Calu3 (cell line): ENCODE measurements around the gene CDH4. TPM values are rescaled to one million over a fixed set of nuclear protein-coding genes. Genes with fewer than 3 reads are reported as not detected.

Source experiments
- BruUV-seq: library from RNA; stranded (reverse); fragments of 400-500 nt; replicated peaks from 2 replicates; lab custom pipeline; 2021; lab: Mats Ljungman, UMichigan
- CTCF ChIA-PET: fragments of 300-600 bp; sonication (Branson Sonifier 250); formaldehyde crosslinking; loops from one replicate; lab custom pipeline; 2022; ENCODE audit warnings: antibody characterized with exemption; lab: Charles Lee
- DNase-seq: peaks from one replicate; pipeline ENCODE4 v3.0.0; 2022
- H3K27ac Mint-ChIP-seq: one replicate; pipeline ENCODE4 v1.8.0; 2022; ENCODE audit warnings: mixed read lengths; ENCODE audit not compliant: unreplicated experiment
- H3K27me3 Mint-ChIP-seq: one replicate; pipeline ENCODE4 v1.8.0; 2022; ENCODE audit warnings: mixed read lengths; ENCODE audit not compliant: unreplicated experiment
- H3K36me3 Mint-ChIP-seq: one replicate; pipeline ENCODE4 v1.8.0; 2022; ENCODE audit warnings: mild to moderate bottlenecking, moderate library complexity, mixed read lengths; ENCODE audit not compliant: insufficient read depth, unreplicated experiment
- H3K4me1 Mint-ChIP-seq: one replicate; pipeline ENCODE4 v1.8.0; 2022; ENCODE audit warnings: mild to moderate bottlenecking, low read depth, mixed read lengths; ENCODE audit not compliant: unreplicated experiment
- H3K4me3 Mint-ChIP-seq: one replicate; pipeline ENCODE4 v1.8.0; 2022; ENCODE audit warnings: mild to moderate bottlenecking, low read depth, moderate library complexity, mixed read lengths; ENCODE audit not compliant: unreplicated experiment
- H3K9me3 Mint-ChIP-seq: one replicate; pipeline ENCODE4 v1.8.0; 2022; ENCODE audit warnings: low read depth, mixed read lengths; ENCODE audit not compliant: unreplicated experiment
- intact Hi-C: fragments of 100-400 bp; cut with micrococcal nuclease; formaldehyde crosslinking; loops from one replicate; pipeline ENCODE4 v1.10.0; 2022; ENCODE audit not compliant: unreplicated experiment
- total RNA-seq: library from RNA; stranded (reverse); gene quantifications from 2 replicates; pipeline ENCODE4 v1.2.3, GENCODE V29; 2022
- TF ChIP-seq, protein P1 (sequence below): fragments of 200-600 bp; IDR thresholded peaks from one replicate; pipeline ENCODE4 v1.8.0; 2022; ENCODE audit warnings: antibody characterized with exemption; ENCODE audit not compliant: unreplicated experiment

Gene CDH4
- total RNA-seq, 1 experiment from 2014 or later = not detected

DNA sequence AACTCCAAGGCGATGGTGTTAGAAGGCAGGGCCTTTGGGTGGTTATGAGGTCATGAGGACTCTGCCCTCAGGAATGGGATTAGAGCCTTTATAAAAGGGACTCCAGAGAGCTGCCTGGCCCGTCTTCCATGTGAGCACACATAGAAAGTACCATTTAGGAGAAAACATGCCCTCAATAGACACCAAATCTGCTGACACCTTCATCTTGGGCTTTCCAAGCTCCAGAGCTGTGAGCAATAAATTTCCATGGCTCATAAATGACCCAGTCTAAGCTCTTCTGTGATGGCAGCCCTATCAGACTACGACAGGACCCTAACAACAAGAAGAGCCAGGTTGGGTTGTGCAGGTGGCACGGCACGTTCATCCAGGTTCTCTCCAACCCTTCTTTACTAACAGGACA, 189.5 kb downstream of the CDH4 start:
- Mint-ChIP-seq H3K9me3 (no peaks in the 10 kb centered on the region), H3K27ac (no peak overlapping the region), H3K4me1 (no peaks in the 10 kb centered on the region), H3K36me3 (no peaks in the 10 kb centered on the region), H3K4me3 (no peak overlapping the region), H3K27me3 (peaks cover 2% of the 10 kb centered on the region)
- CTCF ChIA-PET = no interaction called here
- BruUV-seq = no TSS peak
- DNase-seq = no peak
- intact Hi-C loops = no loop called here
- TF ChIP-seq, protein P1, sequence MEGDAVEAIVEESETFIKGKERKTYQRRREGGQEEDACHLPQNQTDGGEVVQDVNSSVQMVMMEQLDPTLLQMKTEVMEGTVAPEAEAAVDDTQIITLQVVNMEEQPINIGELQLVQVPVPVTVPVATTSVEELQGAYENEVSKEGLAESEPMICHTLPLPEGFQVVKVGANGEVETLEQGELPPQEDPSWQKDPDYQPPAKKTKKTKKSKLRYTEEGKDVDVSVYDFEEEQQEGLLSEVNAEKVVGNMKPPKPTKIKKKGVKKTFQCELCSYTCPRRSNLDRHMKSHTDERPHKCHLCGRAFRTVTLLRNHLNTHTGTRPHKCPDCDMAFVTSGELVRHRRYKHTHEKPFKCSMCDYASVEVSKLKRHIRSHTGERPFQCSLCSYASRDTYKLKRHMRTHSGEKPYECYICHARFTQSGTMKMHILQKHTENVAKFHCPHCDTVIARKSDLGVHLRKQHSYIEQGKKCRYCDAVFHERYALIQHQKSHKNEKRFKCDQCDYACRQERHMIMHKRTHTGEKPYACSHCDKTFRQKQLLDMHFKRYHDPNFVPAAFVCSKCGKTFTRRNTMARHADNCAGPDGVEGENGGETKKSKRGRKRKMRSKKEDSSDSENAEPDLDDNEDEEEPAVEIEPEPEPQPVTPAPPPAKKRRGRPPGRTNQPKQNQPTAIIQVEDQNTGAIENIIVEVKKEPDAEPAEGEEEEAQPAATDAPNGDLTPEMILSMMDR = no peak

- intact Hi-C loops = no loop called here
- CTCF ChIA-PET = no interaction called here
- TF ChIP-seq, protein P1 = no peak
- BruUV-seq = no TSS peak
- H3K27ac Mint-ChIP-seq = no peak overlapping the region
- DNase-seq = no peak
- no peaks in the 10 kb centered on the region for H3K4me1 Mint-ChIP-seq
- H3K4me3 Mint-ChIP-seq = no peak overlapping the region
- no peaks in the 10 kb centered on the region for H3K9me3 Mint-ChIP-seq
- no peaks in the 10 kb centered on the region for H3K36me3 Mint-ChIP-seq
- H3K27me3 Mint-ChIP-seq = no peaks in the 10 kb centered on the region
Measured at GRCh38 chr20:61442075-61442670, 190.1 kb downstream of the CDH4 start.

GRCh38 chr20:61442718-61443117, 190.7 kb downstream of the CDH4 start:
- CTCF ChIA-PET = no interaction called here
- TF ChIP-seq, protein P1 = no peak
- BruUV-seq = no TSS peak
- no peaks in the 10 kb centered on the region for H3K36me3 Mint-ChIP-seq
- DNase-seq = no peak
- no peaks in the 10 kb centered on the region for H3K27me3 Mint-ChIP-seq
- no peak overlapping the region for H3K27ac Mint-ChIP-seq
- H3K9me3 Mint-ChIP-seq = peaks cover 1% of the 10 kb centered on the region
- intact Hi-C loops = no loop called here
- no peak overlapping the region for H3K4me3 Mint-ChIP-seq
- H3K4me1 Mint-ChIP-seq = no peaks in the 10 kb centered on the region

DNA sequence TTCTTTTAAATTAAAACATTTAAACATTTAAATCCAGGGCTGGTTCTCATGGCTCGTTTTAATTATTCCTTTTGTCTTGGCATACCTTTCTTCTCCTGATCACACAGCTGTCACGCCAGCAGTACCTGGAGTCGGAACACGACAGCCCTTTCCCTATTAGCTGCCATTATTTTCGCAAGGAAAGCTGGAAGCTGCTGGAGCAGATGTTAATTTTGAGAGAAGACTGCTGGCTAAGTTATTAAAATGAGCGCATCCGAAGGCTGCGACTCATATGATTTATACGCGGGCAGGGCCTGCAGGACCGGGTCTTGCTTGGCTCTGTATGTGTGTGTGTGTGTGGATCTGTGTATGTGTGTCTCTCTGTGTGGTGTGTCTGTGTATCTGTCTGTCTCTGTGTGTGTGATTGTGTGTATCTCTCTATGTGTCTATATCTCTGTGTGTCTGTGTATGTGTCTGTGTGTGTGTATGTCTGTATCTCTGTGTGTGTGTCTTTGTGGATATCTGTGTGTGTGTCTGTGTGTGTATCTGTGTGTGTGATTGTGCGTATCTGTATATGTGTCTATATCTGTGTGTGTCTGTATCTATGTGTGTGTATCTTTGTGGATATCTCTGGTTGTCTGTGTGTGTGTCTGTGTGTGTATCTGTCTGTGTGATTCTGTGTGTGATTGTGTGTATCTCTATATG, 191.5 kb downstream of the CDH4 start:
- Mint-ChIP-seq H3K4me3 (no peak overlapping the region), H3K27me3 (no peaks in the 10 kb centered on the region), H3K36me3 (no peaks in the 10 kb centered on the region), H3K4me1 (no peaks in the 10 kb centered on the region), H3K9me3 (peaks cover 3% of the 10 kb centered on the region), H3K27ac (no peak overlapping the region)
- intact Hi-C loops = no loop called here
- TF ChIP-seq, protein P1 = no peak
- BruUV-seq = no TSS peak
- no peak for DNase-seq
- CTCF ChIA-PET = no interaction called here
